ENCODE measurements around the gene KRTAP12-1. TPM values are rescaled to one million over a fixed set of nuclear protein-coding genes. Genes with fewer than 3 reads are reported as not detected.

Gene KRTAP12-1
- total and polyA plus RNA-seq, 2 experiments from 2014 or later, result not detected

- no peak overlapping the region for H2AFZ ChIP-seq
- H3K4me1 ChIP-seq (ENCODE audit: insufficient read depth), result no peaks in the 10 kb centered on the region
- no peak overlapping the region for H3K27ac ChIP-seq
- H3K9me3 ChIP-seq (ENCODE audit: low read depth), result no peaks in the 10 kb centered on the region
- no peak overlapping the region for H3K4me3 ChIP-seq
- DNase-seq (ENCODE audit: low spot score), result no peak
- H4K20me1 ChIP-seq (ENCODE audit: insufficient read depth, poor library complexity, severe bottlenecking), result no peaks in the 10 kb centered on the region
- H3K9me2 ChIP-seq (replicated peaks; ENCODE audit: insufficient read depth), result no peaks in the 10 kb centered on the region
- no peaks in the 10 kb centered on the region for H3K36me3 ChIP-seq (replicated peaks; ENCODE audit: insufficient read depth, low read depth)
- TF ChIP-seq CTCF (IDR thresholded peaks at IDR 0.05; ENCODE audit: poor library complexity) (no peak), EZH2phosphoT487 (IDR thresholded peaks at IDR 0.05; ENCODE audit: low read depth, severe bottlenecking, unreplicated experiment) (no peak), EZH2 (IDR thresholded peaks at IDR 0.05; ENCODE audit: borderline replicate concordance) (no peak)
- H3K4me2 ChIP-seq, result no peak overlapping the region
- H3K27me3 ChIP-seq, result peaks cover 13% of the 10 kb centered on the region
- H3K79me2 ChIP-seq, result no peaks in the 10 kb centered on the region
- WGBS (ENCODE audit: low lambda C conversion rate, missing lambda C conversion rate), result 91% methylated on average over 15 of the region's 15 CpGs
Measured at GRCh38 chr21:44682580-44683151, 703 bp upstream of the KRTAP12-1 start.

- Histone ChIP-seq H2AFZ (no peak overlapping the region), H4K20me1 (ENCODE audit: insufficient read depth, poor library complexity, severe bottlenecking) (no peaks in the 10 kb centered on the region), H3K9me2 (replicated peaks; ENCODE audit: insufficient read depth) (no peaks in the 10 kb centered on the region), H3K79me2 (no peaks in the 10 kb centered on the region), H3K4me3 (no peak overlapping the region), H3K27ac (no peak overlapping the region), H3K9me3 (ENCODE audit: low read depth) (no peaks in the 10 kb centered on the region), H3K4me1 (ENCODE audit: insufficient read depth) (no peaks in the 10 kb centered on the region), H3K36me3 (replicated peaks; ENCODE audit: insufficient read depth, low read depth) (no peaks in the 10 kb centered on the region), H3K27me3 (no peaks in the 10 kb centered on the region), H3K4me2 (no peak overlapping the region)
- 86% methylated on average over 11 of the region's 11 CpGs for WGBS (ENCODE audit: low lambda C conversion rate, missing lambda C conversion rate)
- no peak for DNase-seq (ENCODE audit: low spot score)
- TF ChIP-seq CTCF (IDR thresholded peaks at IDR 0.05; ENCODE audit: poor library complexity) (no peak), EZH2phosphoT487 (IDR thresholded peaks at IDR 0.05; ENCODE audit: low read depth, severe bottlenecking, unreplicated experiment) (no peak), EZH2 (IDR thresholded peaks at IDR 0.05; ENCODE audit: borderline replicate concordance) (no peak)
Measured at GRCh38 chr21:44681152-44681551, 811 bp downstream of the KRTAP12-1 start.

GRCh38 chr21:44677881-44678280 is 4.1 kb downstream of the KRTAP12-1 start:
- Histone ChIP-seq H3K79me2 (no peaks in the 10 kb centered on the region), H3K4me3 (no peak overlapping the region), H3K9me2 (replicated peaks; ENCODE audit: insufficient read depth) (no peaks in the 10 kb centered on the region), H2AFZ (no peak overlapping the region), H3K4me1 (ENCODE audit: insufficient read depth) (no peaks in the 10 kb centered on the region), H3K27me3 (no peaks in the 10 kb centered on the region), H4K20me1 (ENCODE audit: insufficient read depth, poor library complexity, severe bottlenecking) (no peaks in the 10 kb centered on the region), H3K27ac (no peak overlapping the region), H3K4me2 (no peak overlapping the region), H3K9me3 (ENCODE audit: low read depth) (no peaks in the 10 kb centered on the region), H3K36me3 (replicated peaks; ENCODE audit: insufficient read depth, low read depth) (no peaks in the 10 kb centered on the region)
- TF ChIP-seq CTCF (IDR thresholded peaks at IDR 0.05; ENCODE audit: poor library complexity) (no peak), EZH2 (IDR thresholded peaks at IDR 0.05; ENCODE audit: borderline replicate concordance) (no peak), EZH2phosphoT487 (IDR thresholded peaks at IDR 0.05; ENCODE audit: low read depth, severe bottlenecking, unreplicated experiment) (no peak)
- WGBS (ENCODE audit: low lambda C conversion rate, missing lambda C conversion rate), result 95% methylated on average over 13 of the region's 13 CpGs
- no peak for DNase-seq (ENCODE audit: low spot score)
